Sigmoid colon (tissue), 3 donors: ENCODE measurements around the gene LYPLAL1.

Experiments
- POLR2A ChIP-seq, 2 donors: fragments of 450-650 bp; IDR thresholded peaks; one replicate each; pipeline ENCODE4 v1.6.1; 2016; ENCODE audit warnings: antibody characterized with exemption in 2 of 2, mild to moderate bottlenecking in 2 of 2, moderate library complexity in 2 of 2
- TF ChIP-seq, protein P1 (sequence below), 4 experiments: fragments of 450-650 bp in 3 of 4; fragments of 200-600 bp in 1 of 4; IDR thresholded peaks; one replicate each; pipeline ENCODE4 v1.5.1; 2016 to 2019; ENCODE audit warnings: antibody characterized with exemption in 4 of 4, mild to moderate bottlenecking in 3 of 4, moderate library complexity in 2 of 4

- TF ChIP-seq, protein P1, sequence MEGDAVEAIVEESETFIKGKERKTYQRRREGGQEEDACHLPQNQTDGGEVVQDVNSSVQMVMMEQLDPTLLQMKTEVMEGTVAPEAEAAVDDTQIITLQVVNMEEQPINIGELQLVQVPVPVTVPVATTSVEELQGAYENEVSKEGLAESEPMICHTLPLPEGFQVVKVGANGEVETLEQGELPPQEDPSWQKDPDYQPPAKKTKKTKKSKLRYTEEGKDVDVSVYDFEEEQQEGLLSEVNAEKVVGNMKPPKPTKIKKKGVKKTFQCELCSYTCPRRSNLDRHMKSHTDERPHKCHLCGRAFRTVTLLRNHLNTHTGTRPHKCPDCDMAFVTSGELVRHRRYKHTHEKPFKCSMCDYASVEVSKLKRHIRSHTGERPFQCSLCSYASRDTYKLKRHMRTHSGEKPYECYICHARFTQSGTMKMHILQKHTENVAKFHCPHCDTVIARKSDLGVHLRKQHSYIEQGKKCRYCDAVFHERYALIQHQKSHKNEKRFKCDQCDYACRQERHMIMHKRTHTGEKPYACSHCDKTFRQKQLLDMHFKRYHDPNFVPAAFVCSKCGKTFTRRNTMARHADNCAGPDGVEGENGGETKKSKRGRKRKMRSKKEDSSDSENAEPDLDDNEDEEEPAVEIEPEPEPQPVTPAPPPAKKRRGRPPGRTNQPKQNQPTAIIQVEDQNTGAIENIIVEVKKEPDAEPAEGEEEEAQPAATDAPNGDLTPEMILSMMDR (IDR thresholded peaks at IDR 0.05): no peak
- no peak for TF ChIP-seq POLR2A (IDR thresholded peaks at IDR 0.05)
Measured at GRCh38 chr1:219244864-219245263, 71.2 kb downstream of the LYPLAL1 start.
